Gastroesophageal sphincter (tissue), 4 donors: ENCODE data around the gene TMEM266. TPM values are rescaled to one million over a fixed set of nuclear protein-coding genes. Genes with fewer than 3 reads are reported as not detected.

Source experiments
- ATAC-seq: fragments of 150-250 bp; one replicate; pipeline ENCODE4 v1.9.1; 2016; ENCODE audit warnings: mild to moderate bottlenecking, moderate library complexity
- H3K27ac ChIP-seq, 4 donors: fragments of 200-600 bp; sonication (generic) in 3 of 4; 1 replicate in 3 of 4; 2 replicates in 1 of 4; pipeline ENCODE4 v1.5.1; 2016 to 2019
- H3K27me3 ChIP-seq: fragments of 200-600 bp; sonication (generic); one replicate; pipeline ENCODE4 v1.5.1; 2019
- H3K36me3 ChIP-seq, 2 donors: fragments of 200-600 bp; sonication (generic); one replicate each; pipeline ENCODE4 v1.5.1; 2019; ENCODE audit warnings: control low read depth in 1 of 2
- H3K4me1 ChIP-seq, 3 donors: fragments of 200-600 bp; sonication (generic); 1 replicate in 2 of 3; 2 replicates in 1 of 3; pipeline ENCODE4 v1.5.1; 2016 to 2019; ENCODE audit warnings: control low read depth in 2 of 3
- H3K4me3 ChIP-seq, 2 donors: fragments of 200-600 bp; sonication (generic); one replicate each; pipeline ENCODE4 v1.5.1; 2019; ENCODE audit warnings: mild to moderate bottlenecking in 1 of 2, moderate library complexity in 1 of 2
- H3K9me3 ChIP-seq, 3 donors: fragments of 200-600 bp; sonication (generic); one replicate each; pipeline ENCODE4 v1.5.1; 2017 to 2019; ENCODE audit warnings: control low read depth in 2 of 3
- EP300 ChIP-seq: sonication (generic); formaldehyde crosslinking; IDR thresholded peaks from one replicate; pipeline ENCODE4 v1.6.1; 2017; ENCODE audit warnings: antibody characterized with exemption, mild to moderate bottlenecking
- POLR2A ChIP-seq, 2 donors: fragments of 450-650 bp; IDR thresholded peaks; one replicate each; pipeline ENCODE4 v1.6.1; 2017; ENCODE audit warnings: antibody characterized with exemption in 2 of 2, mild to moderate bottlenecking in 2 of 2, moderate library complexity in 1 of 2
- POLR2AphosphoS5 ChIP-seq: sonication (generic); formaldehyde crosslinking; IDR thresholded peaks from one replicate; pipeline ENCODE4 v1.6.1; 2017; ENCODE audit warnings: antibody characterized with exemption
- WGBS, 2 donors: methylation state at CpG; one replicate each; pipeline ENCODE4 v1.1.5; 2018; ENCODE audit warnings: low coverage in 1 of 2; 5-methylcytosine and 5-hydroxymethylcytosine counted together
- total RNA-seq, 4 donors: library from RNA; depleted of rRNA; stranded (reverse); fragments of >200 nt; gene quantifications; one replicate each; pipeline ENCODE4 v1.1.0, GENCODE V29; 2016
- TF ChIP-seq, protein P1 (sequence below), 4 experiments: fragments of 200-600 bp in 2 of 4; fragments of 450-650 bp in 2 of 4; sonication (generic) in 1 of 4; IDR thresholded peaks; one replicate each; pipeline ENCODE4 v1.5.1; 2017 to 2019; ENCODE audit warnings: antibody characterized with exemption in 4 of 4, mild to moderate bottlenecking in 2 of 4, moderate library complexity in 2 of 4

TMEM266 gene
- total RNA-seq, 4 donors from 2014 or later = 0.77 TPM; not detected in 3

- Histone ChIP-seq H3K27me3 (peaks cover 34% of the 10 kb centered on the region), H3K4me3 (no peak overlapping the region), H3K4me1 (peaks cover 0 to 9% (median 9%) of the 10 kb centered on the region in 3 donors), H3K9me3 (no peaks in the 10 kb centered on the region), H3K36me3 (no peaks in the 10 kb centered on the region), H3K27ac (no peak overlapping the region)
- ATAC-seq = no peak
- no peak for TF ChIP-seq EP300
- TF ChIP-seq, protein P1, sequence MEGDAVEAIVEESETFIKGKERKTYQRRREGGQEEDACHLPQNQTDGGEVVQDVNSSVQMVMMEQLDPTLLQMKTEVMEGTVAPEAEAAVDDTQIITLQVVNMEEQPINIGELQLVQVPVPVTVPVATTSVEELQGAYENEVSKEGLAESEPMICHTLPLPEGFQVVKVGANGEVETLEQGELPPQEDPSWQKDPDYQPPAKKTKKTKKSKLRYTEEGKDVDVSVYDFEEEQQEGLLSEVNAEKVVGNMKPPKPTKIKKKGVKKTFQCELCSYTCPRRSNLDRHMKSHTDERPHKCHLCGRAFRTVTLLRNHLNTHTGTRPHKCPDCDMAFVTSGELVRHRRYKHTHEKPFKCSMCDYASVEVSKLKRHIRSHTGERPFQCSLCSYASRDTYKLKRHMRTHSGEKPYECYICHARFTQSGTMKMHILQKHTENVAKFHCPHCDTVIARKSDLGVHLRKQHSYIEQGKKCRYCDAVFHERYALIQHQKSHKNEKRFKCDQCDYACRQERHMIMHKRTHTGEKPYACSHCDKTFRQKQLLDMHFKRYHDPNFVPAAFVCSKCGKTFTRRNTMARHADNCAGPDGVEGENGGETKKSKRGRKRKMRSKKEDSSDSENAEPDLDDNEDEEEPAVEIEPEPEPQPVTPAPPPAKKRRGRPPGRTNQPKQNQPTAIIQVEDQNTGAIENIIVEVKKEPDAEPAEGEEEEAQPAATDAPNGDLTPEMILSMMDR (IDR thresholded peaks at IDR 0.05) = no peak
- 55 to 83% methylated on average over 2 to 3 of the region's 8 CpGs for WGBS, 2 donors
Measured at GRCh38 chr15:76173317-76173834, 113.6 kb downstream of the TMEM266 start.

DNA sequence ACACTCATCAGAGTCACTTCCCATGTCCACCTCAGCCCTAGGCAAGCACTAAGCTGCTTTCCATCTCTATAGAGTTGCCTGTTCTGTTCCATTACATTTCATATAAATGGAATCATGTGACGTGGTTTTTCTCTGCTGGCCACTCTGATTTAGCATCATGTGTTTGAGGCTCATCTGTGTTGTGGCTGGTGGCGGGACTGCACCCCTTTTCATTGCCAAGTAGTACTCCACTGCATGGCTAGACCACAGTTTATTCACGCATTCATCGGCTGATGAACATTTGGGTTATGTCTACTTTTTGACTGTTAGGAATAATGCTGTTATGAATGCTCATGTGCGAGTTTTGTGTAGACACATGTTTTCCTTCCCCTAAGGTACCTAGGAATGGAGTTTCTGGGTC lies 114.9 kb downstream of the TMEM266 start:
- peaks cover 43% of the 10 kb centered on the region for H3K27me3 ChIP-seq
- no peak overlapping the region for H3K27ac ChIP-seq
- H3K36me3 ChIP-seq = no peaks in the 10 kb centered on the region
- no peak for ATAC-seq
- no peaks in the 10 kb centered on the region for H3K9me3 ChIP-seq
- peaks cover 0 to 11% (median 9%) of the 10 kb centered on the region in 3 donors for H3K4me1 ChIP-seq
- TF ChIP-seq, protein P1 (IDR thresholded peaks at IDR 0.05) = no peak
- TF ChIP-seq POLR2A (IDR thresholded peaks at IDR 0.05) = no peak
- TF ChIP-seq EP300 = no peak
- TF ChIP-seq POLR2AphosphoS5 = no peak
- no peak overlapping the region for H3K4me3 ChIP-seq
- 95% methylated on average over 3 to 5 of the region's 5 CpGs for WGBS, 2 donors

DNA sequence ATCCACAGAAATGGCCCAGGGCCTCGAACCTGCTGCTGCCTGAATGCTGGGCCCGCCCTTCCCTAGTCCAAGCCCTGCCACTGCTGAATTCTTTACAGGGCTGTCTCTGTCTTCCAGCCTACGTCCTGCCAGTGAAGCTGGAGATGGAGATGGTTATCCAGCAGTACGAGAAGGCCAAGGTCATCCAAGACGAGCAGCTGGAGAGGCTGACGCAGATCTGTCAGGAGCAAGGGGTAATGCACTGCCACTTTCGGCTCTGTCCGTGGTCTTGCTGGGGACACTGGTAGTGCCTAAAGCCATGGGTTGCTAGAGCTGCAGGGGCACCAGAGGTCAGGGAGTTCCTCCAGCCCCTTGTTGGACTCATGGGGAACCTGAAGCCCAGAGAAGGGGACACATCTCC lies 115.7 kb downstream of the TMEM266 start:
- H3K36me3 ChIP-seq = no peaks in the 10 kb centered on the region
- peaks cover 43% of the 10 kb centered on the region for H3K27me3 ChIP-seq
- no peak overlapping the region for H3K27ac ChIP-seq
- WGBS, 2 donors = 100% methylated on average over 2 of the region's 8 CpGs; no CpG with 5 or more reads in 1 of the 2 donors
- peaks cover 0 to 8% (median 6%) of the 10 kb centered on the region in 3 donors for H3K4me1 ChIP-seq
- no peak for TF ChIP-seq POLR2AphosphoS5
- no peak for TF ChIP-seq EP300
- TF ChIP-seq, protein P1 (IDR thresholded peaks at IDR 0.05) = no peak
- no peak for TF ChIP-seq POLR2A (IDR thresholded peaks at IDR 0.05)
- no peaks in the 10 kb centered on the region for H3K9me3 ChIP-seq
- H3K4me3 ChIP-seq = no peak overlapping the region
- ATAC-seq = no peak

GRCh38 chr15:76176059-76176458 lies 116.3 kb downstream of the TMEM266 start:
- no peaks in the 10 kb centered on the region for H3K36me3 ChIP-seq
- peaks cover 43% of the 10 kb centered on the region for H3K27me3 ChIP-seq
- no CpG with 5 or more reads among the region's 10 CpGs for WGBS, 2 donors
- TF ChIP-seq EP300 = no peak
- no peak for TF ChIP-seq POLR2A (IDR thresholded peaks at IDR 0.05)
- TF ChIP-seq, protein P1 (IDR thresholded peaks at IDR 0.05) = no peak
- TF ChIP-seq POLR2AphosphoS5 = no peak
- H3K4me1 ChIP-seq = peaks cover 0 to 3% (median under 1%) of the 10 kb centered on the region in 3 donors
- H3K4me3 ChIP-seq = no peak overlapping the region
- no peaks in the 10 kb centered on the region for H3K9me3 ChIP-seq
- no peak overlapping the region for H3K27ac ChIP-seq
- ATAC-seq = no peak

GRCh38 chr15:76176487-76177085 lies 116.8 kb downstream of the TMEM266 start:
- ATAC-seq = no peak
- no peak overlapping the region for H3K4me3 ChIP-seq
- no peak overlapping the region for H3K27ac ChIP-seq
- no peaks in the 10 kb centered on the region for H3K36me3 ChIP-seq
- H3K9me3 ChIP-seq = no peaks in the 10 kb centered on the region
- TF ChIP-seq POLR2AphosphoS5 (no peak), EP300 (no peak), POLR2A (IDR thresholded peaks at IDR 0.05) (no peak)
- TF ChIP-seq, protein P1 (IDR thresholded peaks at IDR 0.05) = no peak
- H3K27me3 ChIP-seq = peaks cover 43% of the 10 kb centered on the region
- 93 to 100% methylated on average over 2 to 6 of the region's 15 CpGs for WGBS, 2 donors
- H3K4me1 ChIP-seq = peaks cover 0 to 3% (median 0%) of the 10 kb centered on the region in 3 donors
